Measurements from ENCODE around the gene LARGE2. TPM values are rescaled to one million over a fixed set of nuclear protein-coding genes. Genes with fewer than 3 reads are reported as not detected.
"Not testable (repeated sequence)": the region's sequence is repeated elsewhere in the genome, so short reads cannot be mapped to it uniquely, and the experiment has no call there.

Gene LARGE2
- total and polyA plus RNA-seq, 4 donors: 0.19 to 2.0 (median 0.66) TPM

- H3K36me3 ChIP-seq (ENCODE audit: control insufficient read depth, insufficient read depth, low read length): peaks cover 35% of the 10 kb centered on the region
- H3K27ac ChIP-seq (ENCODE audit: low read depth, low read length): peak overlapping the region; percentile 59
- 90% methylated on average over 5 of the region's 8 CpGs for WGBS (ENCODE audit: insufficient coverage)
- H3K4me3 ChIP-seq (ENCODE audit: low read depth, low read length): no peak overlapping the region
- no peaks in the 10 kb centered on the region for H3K9me3 ChIP-seq (ENCODE audit: control insufficient read depth, insufficient read depth, low read length)
- H3K4me1 ChIP-seq (ENCODE audit: control insufficient read depth, insufficient read depth, low read length): peaks cover 57% of the 10 kb centered on the region
- no peaks in the 10 kb centered on the region for H3K27me3 ChIP-seq (ENCODE audit: control insufficient read depth, insufficient read depth, low read length)
- no peak for DNase-seq (ENCODE audit: low read depth in 4 of 6, low spot score in 6 of 6)
Observed at GRCh38 chr11:45895553-45896259, 26.8 kb upstream of the LARGE2 start.

GRCh38 chr11:45896422-45896984 lies 26.0 kb upstream of the LARGE2 start:
- peaks cover 61% of the 10 kb centered on the region for H3K4me1 ChIP-seq (ENCODE audit: control insufficient read depth, insufficient read depth, low read length)
- WGBS (ENCODE audit: insufficient coverage): 8% methylated on average over 19 of the region's 19 CpGs
- no peaks in the 10 kb centered on the region for H3K27me3 ChIP-seq (ENCODE audit: control insufficient read depth, insufficient read depth, low read length)
- H3K4me3 ChIP-seq (ENCODE audit: low read depth, low read length): no peak overlapping the region
- no peaks in the 10 kb centered on the region for H3K9me3 ChIP-seq (ENCODE audit: control insufficient read depth, insufficient read depth, low read length)
- DNase-seq (ENCODE audit: low read depth in 4 of 6, low spot score in 6 of 6): peak in 1 of 6 donors; percentile 61
- H3K36me3 ChIP-seq (ENCODE audit: control insufficient read depth, insufficient read depth, low read length): peaks cover 40% of the 10 kb centered on the region
- peak overlapping the region; percentile 59 for H3K27ac ChIP-seq (ENCODE audit: low read depth, low read length)

- 90% methylated on average over 5 of the region's 6 CpGs for WGBS (ENCODE audit: insufficient coverage)
- Histone ChIP-seq H3K9me3 (ENCODE audit: control insufficient read depth, insufficient read depth, low read length) (no peaks in the 10 kb centered on the region), H3K4me1 (ENCODE audit: control insufficient read depth, insufficient read depth, low read length) (peaks cover 72% of the 10 kb centered on the region), H3K36me3 (ENCODE audit: control insufficient read depth, insufficient read depth, low read length) (peaks cover 49% of the 10 kb centered on the region), H3K27ac (ENCODE audit: low read depth, low read length) (no peak overlapping the region), H3K4me3 (ENCODE audit: low read depth, low read length) (no peak overlapping the region), H3K27me3 (ENCODE audit: control insufficient read depth, insufficient read depth, low read length) (no peaks in the 10 kb centered on the region)
- no peak for DNase-seq (ENCODE audit: low read depth in 4 of 6, low spot score in 6 of 6)
Observed at GRCh38 chr11:45897556-45897955, 24.9 kb upstream of the LARGE2 start.

- peak overlapping the region; percentile 93 for H3K27ac ChIP-seq (ENCODE audit: low read depth, low read length)
- no peak for DNase-seq (ENCODE audit: low read depth in 4 of 6, low spot score in 6 of 6)
- H3K4me1 ChIP-seq (ENCODE audit: control insufficient read depth, insufficient read depth, low read length): peaks cover 77% of the 10 kb centered on the region
- H3K27me3 ChIP-seq (ENCODE audit: control insufficient read depth, insufficient read depth, low read length): no peaks in the 10 kb centered on the region
- no peaks in the 10 kb centered on the region for H3K9me3 ChIP-seq (ENCODE audit: control insufficient read depth, insufficient read depth, low read length)
- peaks cover 59% of the 10 kb centered on the region for H3K36me3 ChIP-seq (ENCODE audit: control insufficient read depth, insufficient read depth, low read length)
- H3K4me3 ChIP-seq (ENCODE audit: low read depth, low read length): peak overlapping the region; percentile 50
- 0% methylated on average over 3 of the region's 3 CpGs for WGBS (ENCODE audit: insufficient coverage)
Observed at GRCh38 chr11:45899086-45899447, 23.4 kb upstream of the LARGE2 start.

GRCh38 chr11:45899448-45900174 lies 22.8 kb upstream of the LARGE2 start:
- H3K36me3 ChIP-seq (ENCODE audit: control insufficient read depth, insufficient read depth, low read length): peaks cover 64% of the 10 kb centered on the region
- H3K9me3 ChIP-seq (ENCODE audit: control insufficient read depth, insufficient read depth, low read length): no peaks in the 10 kb centered on the region
- under 1% methylated on average over 52 of the region's 62 CpGs for WGBS (ENCODE audit: insufficient coverage)
- H3K27me3 ChIP-seq (ENCODE audit: control insufficient read depth, insufficient read depth, low read length): no peaks in the 10 kb centered on the region
- H3K4me3 ChIP-seq (ENCODE audit: low read depth, low read length): peak overlapping the region; percentile 50
- H3K4me1 ChIP-seq (ENCODE audit: control insufficient read depth, insufficient read depth, low read length): peaks cover 79% of the 10 kb centered on the region
- DNase-seq (ENCODE audit: low read depth in 4 of 6, low spot score in 6 of 6): peak in 5 of 6 donors; percentile 85 to 97 (median 88)
- H3K27ac ChIP-seq (ENCODE audit: low read depth, low read length): peak overlapping the region; percentile 93

GRCh38 chr11:45900175-45900800 lies 22.2 kb upstream of the LARGE2 start:
- peak overlapping the region; percentile 68 for H3K4me3 ChIP-seq (ENCODE audit: low read depth, low read length)
- H3K27ac ChIP-seq (ENCODE audit: low read depth, low read length): peak overlapping the region; percentile 90
- under 1% methylated on average over 28 of the region's 59 CpGs for WGBS (ENCODE audit: insufficient coverage)

GRCh38 chr11:45900916-45901617 lies 21.4 kb upstream of the LARGE2 start:
- H3K4me1 ChIP-seq (ENCODE audit: control insufficient read depth, insufficient read depth, low read length): peaks cover 73% of the 10 kb centered on the region

More at GRCh38 chr11:45900175-45900800, 22.2 kb upstream of the LARGE2 start:
- peaks cover 69% of the 10 kb centered on the region for H3K36me3 ChIP-seq (ENCODE audit: control insufficient read depth, insufficient read depth, low read length)
- not testable (repeated sequence) for H3K27me3 ChIP-seq (ENCODE audit: control insufficient read depth, insufficient read depth, low read length); H3K9me3 ChIP-seq (ENCODE audit: control insufficient read depth, insufficient read depth, low read length)
- peaks cover 79% of the 10 kb centered on the region for H3K4me1 ChIP-seq (ENCODE audit: control insufficient read depth, insufficient read depth, low read length)
- peak in 1 of 6 donors; percentile 36 for DNase-seq (ENCODE audit: low read depth in 4 of 6, low spot score in 6 of 6)

GRCh38 chr11:45901626-45902025 lies 20.8 kb upstream of the LARGE2 start:
- Histone ChIP-seq H3K27ac (ENCODE audit: low read depth, low read length) (peak overlapping the region; percentile 90), H3K4me1 (ENCODE audit: control insufficient read depth, insufficient read depth, low read length) (peaks cover 71% of the 10 kb centered on the region), H3K36me3 (ENCODE audit: control insufficient read depth, insufficient read depth, low read length) (peaks cover 75% of the 10 kb centered on the region)

More at GRCh38 chr11:45900916-45901617, 21.4 kb upstream of the LARGE2 start:
- H3K27me3 ChIP-seq (ENCODE audit: control insufficient read depth, insufficient read depth, low read length): no peaks in the 10 kb centered on the region
- peak in 4 of 6 donors; percentile 62 to 92 (median 81) for DNase-seq (ENCODE audit: low read depth in 4 of 6, low spot score in 6 of 6)
- H3K27ac ChIP-seq (ENCODE audit: low read depth, low read length): peak overlapping the region; percentile 90
- H3K9me3 ChIP-seq (ENCODE audit: control insufficient read depth, insufficient read depth, low read length): no peaks in the 10 kb centered on the region
- 6% methylated on average over 8 of the region's 8 CpGs for WGBS (ENCODE audit: insufficient coverage)
- H3K4me3 ChIP-seq (ENCODE audit: low read depth, low read length): peak overlapping the region; percentile 68
- H3K36me3 ChIP-seq (ENCODE audit: control insufficient read depth, insufficient read depth, low read length): peaks cover 73% of the 10 kb centered on the region

More at GRCh38 chr11:45901626-45902025, 20.8 kb upstream of the LARGE2 start:
- peak overlapping the region; percentile 68 for H3K4me3 ChIP-seq (ENCODE audit: low read depth, low read length)
- no peak for DNase-seq (ENCODE audit: low read depth in 4 of 6, low spot score in 6 of 6)
- 21% methylated on average over 6 of the region's 6 CpGs for WGBS (ENCODE audit: insufficient coverage)
- no peaks in the 10 kb centered on the region for H3K27me3 ChIP-seq (ENCODE audit: control insufficient read depth, insufficient read depth, low read length)
- no peaks in the 10 kb centered on the region for H3K9me3 ChIP-seq (ENCODE audit: control insufficient read depth, insufficient read depth, low read length)
